Astrocyte of the cerebellum (primary cell): ENCODE results near the gene IQSEC1.

Experiments
- DNase-seq: peaks from one replicate; pipeline ENCODE4 v3.0.0-alpha.2; 2011; ENCODE audit warnings: low read depth
- H3K4me3 ChIP-seq: 2 replicates; pipeline ENCODE4 v1.5.1; 2011; ENCODE audit warnings: mild to moderate bottlenecking, low read depth, low read length, moderate library complexity
- in situ Hi-C: cut with HindIII; loops from 2 replicates; pipeline ENCODE4 v1.10.0; 2017; ENCODE audit warnings: low sequenced_read_pairs
- TF ChIP-seq, protein P1 (sequence below): IDR thresholded peaks from 2 replicates; pipeline ENCODE4 v1.5.1; 2012; ENCODE audit warnings: low read length, low read depth, moderate library complexity, mild to moderate bottlenecking; ENCODE audit errors: missing control alignments

The IQSEC1 gene

DNA sequence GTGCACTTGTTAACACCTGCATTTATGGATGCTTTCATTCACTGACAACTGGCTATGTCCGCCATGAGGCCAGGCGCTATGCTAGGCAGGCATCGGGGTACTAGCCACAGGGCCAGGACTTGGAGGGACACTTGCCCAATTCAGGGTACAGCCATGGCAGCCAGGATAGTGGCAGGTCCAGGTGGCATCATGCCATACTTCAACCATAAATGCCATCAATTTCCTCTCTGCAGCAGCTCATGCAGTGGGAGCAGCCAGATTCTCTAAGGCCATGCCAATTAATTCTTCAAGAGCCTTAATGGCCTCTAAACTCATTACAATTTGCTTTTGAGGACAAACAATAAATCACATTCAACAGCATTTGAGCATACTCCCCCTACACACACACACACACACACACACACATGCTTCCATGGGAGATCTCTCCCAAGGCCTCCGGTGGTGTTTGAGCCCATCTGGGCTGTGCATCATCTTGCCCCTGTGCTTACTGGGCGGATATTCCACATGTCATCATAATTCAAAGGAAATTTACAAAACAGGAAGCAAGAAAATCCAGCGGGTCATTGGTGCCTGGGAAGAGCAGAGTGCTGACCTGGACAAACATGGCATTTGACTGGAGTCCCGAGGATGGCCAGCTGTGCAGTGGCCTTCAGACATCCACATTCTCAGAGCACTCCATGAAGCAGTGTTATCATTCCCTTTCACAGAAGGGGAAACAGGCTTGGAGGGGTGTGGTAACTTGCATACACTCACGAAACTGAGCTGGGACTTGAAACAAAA, 109.1 kb downstream of the IQSEC1 start:
- TF ChIP-seq, protein P1, sequence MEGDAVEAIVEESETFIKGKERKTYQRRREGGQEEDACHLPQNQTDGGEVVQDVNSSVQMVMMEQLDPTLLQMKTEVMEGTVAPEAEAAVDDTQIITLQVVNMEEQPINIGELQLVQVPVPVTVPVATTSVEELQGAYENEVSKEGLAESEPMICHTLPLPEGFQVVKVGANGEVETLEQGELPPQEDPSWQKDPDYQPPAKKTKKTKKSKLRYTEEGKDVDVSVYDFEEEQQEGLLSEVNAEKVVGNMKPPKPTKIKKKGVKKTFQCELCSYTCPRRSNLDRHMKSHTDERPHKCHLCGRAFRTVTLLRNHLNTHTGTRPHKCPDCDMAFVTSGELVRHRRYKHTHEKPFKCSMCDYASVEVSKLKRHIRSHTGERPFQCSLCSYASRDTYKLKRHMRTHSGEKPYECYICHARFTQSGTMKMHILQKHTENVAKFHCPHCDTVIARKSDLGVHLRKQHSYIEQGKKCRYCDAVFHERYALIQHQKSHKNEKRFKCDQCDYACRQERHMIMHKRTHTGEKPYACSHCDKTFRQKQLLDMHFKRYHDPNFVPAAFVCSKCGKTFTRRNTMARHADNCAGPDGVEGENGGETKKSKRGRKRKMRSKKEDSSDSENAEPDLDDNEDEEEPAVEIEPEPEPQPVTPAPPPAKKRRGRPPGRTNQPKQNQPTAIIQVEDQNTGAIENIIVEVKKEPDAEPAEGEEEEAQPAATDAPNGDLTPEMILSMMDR: no peak
- DNase-seq: no peak
- in situ Hi-C loops: no loop called here
- H3K4me3 ChIP-seq: no peak overlapping the region

DNA sequence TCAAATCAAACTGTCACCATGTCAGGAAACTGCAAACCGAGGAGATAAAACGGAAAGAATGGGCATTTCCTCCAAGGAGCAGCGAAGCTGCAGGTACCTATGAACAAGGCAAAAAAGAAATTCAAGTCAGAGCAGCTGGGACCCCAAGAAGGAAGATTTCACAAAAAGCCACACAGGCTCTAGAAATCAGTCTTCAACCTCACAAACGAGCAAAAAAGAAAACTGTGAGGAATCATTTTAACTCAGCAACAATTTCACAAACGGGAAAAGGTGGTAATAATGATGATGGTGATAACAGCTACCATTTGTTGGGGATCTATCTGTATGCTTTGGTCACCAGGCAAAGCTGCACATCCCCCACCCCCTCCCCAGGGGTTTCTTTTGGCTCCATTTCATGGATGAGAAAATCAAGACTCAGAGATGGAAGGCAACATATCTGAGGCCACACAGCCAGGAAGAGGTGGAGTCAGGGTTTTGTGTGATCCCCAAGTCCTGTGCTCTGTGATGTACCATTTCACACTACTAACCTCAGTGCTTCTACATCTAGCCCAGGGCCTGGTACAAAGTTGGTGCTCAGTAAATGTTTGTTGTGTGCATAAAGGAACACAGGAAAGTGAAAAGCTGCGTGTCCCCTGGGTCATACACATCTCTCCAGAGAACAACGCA, 109.9 kb downstream of the IQSEC1 start:
- no peak for DNase-seq
- TF ChIP-seq, protein P1: no peak
- in situ Hi-C loops: no loop called here
- no peak overlapping the region for H3K4me3 ChIP-seq

DNA sequence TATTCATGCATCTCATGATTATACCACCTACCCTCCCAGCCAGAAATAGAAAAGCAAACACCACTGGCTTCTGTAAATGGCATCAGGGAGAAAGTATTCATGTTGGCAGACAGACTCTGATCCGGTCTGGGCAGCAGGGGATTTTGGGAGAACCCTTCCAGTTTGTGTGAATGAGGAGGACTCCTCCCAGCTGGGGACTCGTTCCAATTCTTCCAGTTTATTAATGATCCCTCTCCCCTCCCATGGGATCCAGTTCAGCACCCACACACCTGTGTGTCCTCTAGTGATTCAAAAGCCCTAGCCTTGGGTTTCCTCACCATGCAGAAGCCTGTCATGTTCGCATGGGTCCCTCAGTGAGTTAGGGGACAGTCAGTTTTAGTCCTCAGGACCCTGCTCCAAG, 110.9 kb downstream of the IQSEC1 start:
- TF ChIP-seq, protein P1: no peak
- no peak overlapping the region for H3K4me3 ChIP-seq
- in situ Hi-C loops: no loop called here
- DNase-seq: no peak

DNA sequence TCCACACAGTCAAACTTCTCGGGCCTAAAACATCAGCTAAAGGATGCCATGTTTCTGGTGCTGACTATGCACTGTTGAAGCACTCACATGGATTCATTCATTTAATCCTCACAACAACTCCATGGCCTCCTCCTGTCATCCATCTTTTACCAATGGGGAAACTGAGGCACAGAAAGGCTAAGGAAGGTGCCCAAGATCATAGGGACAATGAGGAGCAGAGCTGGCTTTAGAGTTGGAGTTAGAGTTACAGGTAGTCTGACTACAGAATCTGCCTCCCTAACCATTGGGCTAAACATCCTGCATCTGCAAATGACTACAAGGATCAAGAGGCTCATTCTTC, 111.6 kb downstream of the IQSEC1 start:
- in situ Hi-C loops: no loop called here
- TF ChIP-seq, protein P1: no peak

DNA sequence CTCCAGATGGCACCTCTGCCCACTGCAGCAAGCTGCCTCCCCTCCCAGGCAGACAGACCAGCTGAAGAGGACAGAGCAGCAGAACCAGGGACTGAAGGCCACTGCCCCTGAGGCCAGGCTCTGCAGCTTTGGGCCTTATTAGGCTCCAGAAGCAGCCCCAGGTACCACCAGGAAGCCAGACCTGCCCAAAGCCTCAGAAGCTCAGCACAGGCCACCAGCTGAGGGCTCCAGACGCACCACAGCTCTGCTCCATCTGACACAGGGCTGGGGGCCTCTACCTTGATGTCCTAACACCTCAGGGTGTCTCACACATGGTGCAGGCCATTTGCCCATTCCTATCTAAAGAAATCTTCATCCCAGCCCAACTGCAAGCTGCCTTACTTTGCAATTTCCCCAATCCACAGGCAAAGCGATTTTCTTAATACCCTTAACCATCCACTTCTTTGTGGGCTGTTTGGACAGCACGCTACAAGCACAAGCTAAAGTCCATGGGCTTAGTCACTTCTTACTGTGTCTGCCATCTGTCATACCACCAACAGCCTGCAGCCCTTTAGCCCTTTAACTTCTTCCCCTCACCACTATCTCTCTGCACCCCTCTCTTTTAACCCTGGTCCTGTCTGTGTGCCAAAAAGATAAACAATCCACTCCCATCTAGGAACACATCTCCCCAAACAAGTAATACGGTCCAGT, 112.1 kb downstream of the IQSEC1 start:
- no peak overlapping the region for H3K4me3 ChIP-seq
- TF ChIP-seq, protein P1: no peak
- DNase-seq: no peak
- in situ Hi-C loops: no loop called here

More for the DNA sequence above, 111.6 kb downstream of the IQSEC1 start:
- DNase-seq: no peak
- H3K4me3 ChIP-seq: no peak overlapping the region

DNA sequence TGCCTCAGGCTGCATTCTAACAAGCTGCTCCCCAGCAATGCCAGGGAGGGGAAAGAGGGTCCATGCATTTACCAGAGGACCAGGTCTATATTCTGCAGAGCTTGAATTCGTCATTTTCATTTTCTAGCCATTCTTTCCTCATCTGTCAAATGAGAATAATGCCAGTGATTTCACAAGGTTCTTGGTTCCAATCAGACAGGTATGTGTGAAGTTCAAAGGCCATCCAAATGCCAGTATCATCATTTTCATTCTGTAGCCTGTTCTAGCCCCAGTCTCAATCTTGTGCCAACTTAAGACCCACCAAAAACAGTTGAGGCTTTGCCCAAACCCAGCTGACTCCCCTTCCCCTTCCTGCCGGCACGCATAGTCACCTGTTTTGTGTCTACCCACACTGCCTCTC, 112.7 kb downstream of the IQSEC1 start:
- TF ChIP-seq, protein P1: no peak
- no peak overlapping the region for H3K4me3 ChIP-seq
- in situ Hi-C loops: no loop called here
- DNase-seq: no peak
